GM21447 (cell line): ENCODE results near the gene SLC7A4.
"Not testable (repeated sequence)": the region's sequence is repeated elsewhere in the genome, so short reads cannot be mapped to it uniquely, and the experiment has no call there.

Experiments
- ATAC-seq: cut with Tn5 transposase; IDR thresholded peaks from one replicate; pipeline ENCODE4 v1.9.1; 2021; ENCODE audit not compliant: unreplicated experiment

Gene SLC7A4

DNA sequence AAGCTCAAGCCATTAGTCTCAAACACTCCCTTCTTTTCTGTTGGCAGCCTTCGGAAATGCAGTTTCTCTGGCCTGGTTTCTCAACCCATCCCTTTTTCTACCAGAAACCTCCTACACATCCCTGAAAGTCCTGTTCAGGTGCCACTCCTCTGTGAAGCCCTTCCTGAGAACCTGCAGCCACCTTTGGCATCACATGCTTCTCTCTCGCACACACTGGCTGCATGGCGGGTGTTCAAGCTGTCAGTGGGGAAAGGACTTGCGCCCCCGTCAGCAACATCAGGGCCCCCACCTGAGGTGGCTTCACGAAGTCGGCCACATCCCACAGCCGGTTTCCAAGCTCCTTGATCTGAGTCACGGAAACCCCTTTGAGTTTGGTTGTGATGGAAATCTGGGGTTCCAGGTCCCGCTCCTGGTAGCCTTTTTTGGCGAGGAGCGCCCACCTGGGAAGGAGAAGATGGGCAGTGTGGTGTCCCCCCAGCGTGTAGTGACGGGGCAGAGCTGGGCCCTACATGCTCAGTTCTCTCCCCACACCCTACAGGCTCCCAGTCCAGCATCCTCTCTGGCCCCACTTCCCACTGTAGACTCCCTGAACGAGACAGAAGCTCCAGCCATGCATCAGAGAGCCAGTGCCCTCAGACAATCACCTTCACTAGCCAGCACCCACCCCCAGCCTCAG, 11.6 kb upstream of the SLC7A4 start:
- ATAC-seq = no peak

DNA sequence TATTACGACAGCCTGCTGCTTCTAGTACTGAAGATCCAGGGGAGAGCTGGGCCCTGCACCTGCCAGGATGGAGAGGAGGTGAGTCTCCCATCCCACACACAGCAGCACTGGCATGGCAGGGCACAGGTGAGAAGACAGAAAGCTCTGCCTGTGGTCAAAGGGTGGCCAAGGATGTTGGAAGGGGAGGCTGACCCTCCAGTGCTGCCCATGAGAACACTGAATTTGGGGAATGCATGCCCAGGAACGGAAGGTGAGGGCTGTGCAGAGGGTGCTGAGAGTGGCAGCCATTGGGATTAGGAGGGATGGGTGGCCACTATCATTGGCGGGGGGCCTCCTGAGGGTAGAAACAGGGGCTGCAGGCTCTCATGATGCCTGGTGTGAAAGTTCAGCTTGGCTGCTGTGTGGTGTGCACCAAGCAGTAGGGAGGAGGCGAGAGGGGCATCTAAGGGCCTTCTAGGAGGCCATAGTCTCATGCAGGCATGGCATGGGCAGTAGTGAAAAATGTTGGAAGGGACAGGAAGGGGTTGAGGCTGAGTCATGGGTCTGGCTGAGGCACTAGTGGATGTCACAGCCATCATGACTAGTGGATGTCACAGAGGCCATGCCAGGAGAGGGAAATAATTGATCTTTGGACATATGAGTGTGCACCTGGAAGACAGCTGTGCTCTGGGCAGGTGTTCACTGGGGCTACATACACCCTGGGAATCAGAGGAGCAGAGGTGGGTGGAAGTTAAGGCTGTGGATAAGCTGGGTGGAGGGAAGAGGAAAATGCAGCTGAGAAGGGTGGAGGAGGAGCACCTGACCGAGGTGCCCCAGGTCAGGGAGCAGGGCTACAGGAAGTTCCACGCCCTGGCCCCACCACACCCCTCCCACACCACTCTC, 10.9 kb upstream of the SLC7A4 start:
- no peak for ATAC-seq

DNA sequence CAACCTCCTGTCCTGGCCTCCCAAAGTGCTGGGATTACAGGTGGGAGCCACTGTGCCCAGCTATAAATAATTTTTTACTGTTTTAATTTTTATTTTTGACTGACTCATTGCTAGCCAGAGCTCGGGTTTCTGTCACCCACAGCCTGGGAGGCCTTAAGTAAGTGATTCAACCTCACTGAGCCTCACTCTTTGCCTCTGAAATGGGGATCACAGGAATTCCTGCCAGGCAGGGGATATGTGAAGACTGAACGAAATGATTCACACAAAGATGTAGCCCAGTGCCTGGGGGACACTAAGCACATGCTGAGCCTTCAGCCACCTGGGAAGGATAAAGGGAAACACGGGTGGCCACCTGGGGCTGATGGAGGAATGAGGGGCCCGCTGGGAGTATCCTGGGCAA, 9.6 kb upstream of the SLC7A4 start:
- no peak for ATAC-seq

DNA sequence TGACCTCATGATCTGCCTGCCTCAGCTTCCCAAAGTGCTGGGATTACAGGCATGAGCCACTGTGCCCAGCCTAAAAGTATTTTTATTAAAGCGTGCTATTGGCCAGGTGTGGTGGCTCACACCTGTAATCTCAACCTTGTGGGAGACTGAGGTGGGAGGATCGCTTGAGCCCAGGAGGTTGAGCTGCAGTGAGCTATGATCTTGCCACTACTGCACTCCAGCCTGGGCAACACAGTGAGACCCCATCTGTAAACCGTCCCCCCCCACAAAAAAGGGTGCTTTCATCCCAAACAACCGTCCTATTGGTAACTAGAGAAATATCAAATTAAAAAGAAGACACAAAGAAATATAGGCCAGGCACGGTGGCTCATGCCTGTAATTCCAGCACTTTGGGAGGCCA, 6.8 kb upstream of the SLC7A4 start:
- not testable (repeated sequence) for ATAC-seq

DNA sequence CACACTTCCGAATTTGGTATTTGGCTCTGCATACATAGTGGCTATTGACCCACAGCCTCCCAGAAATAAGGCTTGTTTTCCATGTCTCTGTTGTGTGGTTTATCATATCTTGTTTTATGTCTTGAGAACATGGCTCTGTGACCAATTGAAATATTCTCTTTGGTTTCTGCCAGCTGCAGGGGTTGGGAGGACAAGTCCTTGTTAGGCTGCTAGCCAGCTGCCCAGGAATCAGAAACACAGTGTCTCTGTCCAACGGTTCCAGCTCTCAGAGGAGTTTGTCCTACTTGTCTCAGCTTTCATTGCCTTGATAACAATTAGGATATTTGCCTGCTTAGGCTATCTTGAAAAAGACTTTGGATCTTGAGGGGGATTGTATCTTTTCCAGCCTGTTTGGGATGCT, 6.0 kb upstream of the SLC7A4 start:
- no peak for ATAC-seq

DNA sequence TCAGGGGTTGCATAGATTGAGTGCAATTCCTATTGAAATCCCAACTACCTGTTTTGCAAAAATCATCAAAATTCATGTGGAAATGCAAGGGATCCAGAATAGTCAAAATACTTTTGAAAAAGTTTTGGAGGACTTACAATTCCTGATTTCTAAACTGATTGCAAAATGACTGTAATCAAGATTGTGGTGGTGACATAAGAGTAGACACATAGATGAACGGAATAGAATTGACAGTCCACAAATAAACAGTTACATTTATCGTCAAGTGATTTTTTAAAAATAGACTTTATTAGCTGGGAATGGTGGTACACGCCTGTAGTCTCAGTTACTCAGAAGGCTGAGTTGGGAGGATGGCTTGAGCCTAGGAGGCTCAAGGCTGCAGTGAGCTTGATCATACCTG, 2.6 kb upstream of the SLC7A4 start:
- no peak for ATAC-seq

DNA sequence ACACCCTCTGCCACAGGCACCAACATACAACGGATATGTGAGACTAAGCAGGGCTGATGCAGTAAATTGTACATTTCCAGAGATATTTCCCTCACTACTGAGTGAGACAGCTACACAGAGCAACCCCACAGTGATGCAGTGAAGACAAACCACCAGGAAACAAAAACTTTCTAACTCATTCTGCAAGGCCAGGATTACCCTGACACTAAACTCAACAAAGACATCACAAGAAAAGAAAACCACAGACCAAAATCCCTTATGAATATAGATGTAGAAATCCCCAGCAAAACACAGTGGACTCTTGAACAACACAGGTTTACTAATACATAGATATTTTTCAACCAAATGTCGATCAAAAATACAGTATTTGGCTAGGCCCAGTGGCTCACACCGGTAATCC, 1.5 kb upstream of the SLC7A4 start:
- no peak for ATAC-seq

DNA sequence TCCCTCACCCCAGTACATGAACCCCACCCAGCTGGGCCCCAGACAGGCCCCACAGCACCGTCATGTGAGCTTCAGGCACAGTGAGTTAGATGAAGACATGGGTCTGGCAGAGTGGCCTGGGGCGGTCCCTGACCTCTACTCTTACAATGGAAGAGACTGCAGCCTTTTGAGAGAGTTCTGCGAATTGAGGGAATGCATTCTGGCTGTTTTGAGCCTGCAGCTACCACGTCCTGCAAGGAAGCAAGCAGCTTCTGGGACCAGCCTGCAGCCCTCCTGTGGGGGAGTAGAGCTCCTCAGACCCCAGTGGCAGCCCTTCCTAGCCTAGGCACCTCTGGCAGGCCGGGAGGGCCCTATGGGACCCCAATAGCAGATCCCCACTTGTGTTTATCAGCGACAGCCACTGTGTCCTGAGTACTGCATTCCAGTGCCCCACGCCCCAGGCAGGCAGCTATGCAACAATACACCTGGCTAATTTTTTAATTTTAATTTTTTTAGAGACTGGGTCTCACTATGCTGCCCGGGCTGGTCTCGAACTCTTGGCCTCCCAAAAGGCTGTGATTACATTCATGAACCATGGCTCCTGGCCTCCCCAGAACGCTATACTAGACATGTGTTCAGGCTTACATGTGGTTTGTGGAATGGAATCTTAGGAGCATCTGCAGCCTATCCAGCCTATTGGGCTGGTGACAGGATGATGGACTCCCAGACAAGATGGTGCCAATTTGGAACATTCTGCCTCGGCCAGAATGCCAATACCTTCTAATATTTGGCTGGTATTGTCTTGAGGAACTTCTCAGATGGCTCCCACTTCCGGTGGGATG, 717 bp upstream of the SLC7A4 start:
- no peak for ATAC-seq

DNA sequence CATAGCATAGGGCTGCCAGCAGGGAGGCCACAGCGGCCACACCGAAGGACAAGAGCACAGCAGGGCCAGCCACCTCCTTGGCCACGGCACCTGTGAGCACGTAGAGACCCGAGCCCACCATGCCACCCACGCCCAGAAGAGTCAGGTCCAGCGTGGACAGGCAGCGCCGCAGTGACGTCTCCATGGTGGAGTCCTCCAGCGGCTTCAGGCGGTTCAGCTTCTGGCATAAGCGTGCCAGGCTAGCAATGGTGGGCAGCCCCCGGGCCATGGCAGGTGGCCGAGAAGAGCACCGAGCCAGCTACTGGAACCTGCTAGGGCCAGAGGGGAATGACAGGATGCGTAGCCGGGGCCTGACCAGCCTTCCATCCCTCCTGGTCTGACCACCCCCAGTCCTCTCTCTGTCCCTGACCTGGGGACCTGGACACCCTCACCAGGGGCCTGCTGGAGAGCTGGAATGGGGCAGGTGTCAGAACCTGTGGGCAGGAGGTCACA, 770 bp downstream of the SLC7A4 start:
- no peak for ATAC-seq

DNA sequence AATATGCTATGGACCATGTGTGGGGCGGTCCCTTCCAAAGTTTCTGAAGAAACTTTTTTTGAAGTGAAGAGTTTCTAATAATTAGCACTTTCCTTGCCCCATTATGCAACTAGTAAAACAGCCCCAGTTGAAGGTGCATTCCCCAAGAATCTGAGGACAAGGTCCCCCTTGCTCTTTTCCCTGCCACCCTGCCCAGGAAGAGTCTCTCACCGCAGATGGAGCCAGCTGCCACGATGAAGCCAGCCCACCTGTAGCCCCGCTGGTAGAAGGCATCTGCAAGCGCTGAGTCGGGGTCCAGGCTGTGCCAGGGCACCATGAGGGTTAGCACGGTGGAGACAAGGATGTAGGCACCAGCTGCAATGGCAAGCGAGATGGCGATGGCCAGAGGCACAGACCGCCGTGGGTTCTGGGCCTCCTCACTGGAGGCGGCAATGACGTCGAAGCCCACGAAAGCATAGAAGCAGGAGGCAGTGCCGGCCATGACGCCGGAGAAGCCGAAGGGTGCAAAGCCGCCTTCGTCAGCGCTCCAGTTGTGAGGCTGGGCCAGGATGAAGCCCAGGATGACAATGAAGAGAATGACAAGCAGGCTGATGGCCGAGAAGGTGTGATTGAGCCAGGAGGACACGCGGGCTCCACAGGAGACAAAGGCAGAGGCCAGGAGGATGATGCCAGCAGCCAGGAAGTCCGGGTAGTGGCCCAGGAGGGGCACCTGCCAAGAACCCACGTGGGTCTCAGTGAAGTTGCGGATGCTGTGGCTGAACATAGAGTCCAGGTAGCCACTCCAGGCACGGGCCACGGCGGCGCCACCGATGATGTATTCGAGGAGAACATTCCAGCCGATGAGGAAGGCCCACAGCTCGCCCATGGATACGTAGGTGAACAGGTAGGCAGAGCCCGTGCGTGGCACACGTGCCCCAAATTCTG, 1.5 kb downstream of the SLC7A4 start:
- no peak for ATAC-seq

DNA sequence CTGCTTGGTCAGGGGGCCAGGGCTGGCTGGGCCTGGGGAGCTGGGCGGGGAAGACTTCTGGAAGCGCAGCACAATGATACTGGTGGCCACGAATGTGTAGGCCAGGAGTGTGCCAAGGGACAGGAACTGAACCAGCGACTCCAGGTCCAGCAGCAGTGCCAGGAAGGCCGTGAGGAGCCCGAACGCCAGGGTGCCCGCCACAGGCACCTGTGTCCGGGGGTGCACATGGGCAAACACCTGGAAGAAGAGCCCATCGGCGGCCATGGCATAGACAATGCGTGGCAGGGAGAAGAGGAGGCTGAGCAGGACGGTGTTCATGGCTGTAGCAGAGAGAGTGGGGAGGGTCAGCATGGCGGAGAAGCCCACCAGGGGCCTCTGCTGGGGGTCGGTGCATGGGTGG, 2.3 kb downstream of the SLC7A4 start:
- no peak for ATAC-seq

DNA sequence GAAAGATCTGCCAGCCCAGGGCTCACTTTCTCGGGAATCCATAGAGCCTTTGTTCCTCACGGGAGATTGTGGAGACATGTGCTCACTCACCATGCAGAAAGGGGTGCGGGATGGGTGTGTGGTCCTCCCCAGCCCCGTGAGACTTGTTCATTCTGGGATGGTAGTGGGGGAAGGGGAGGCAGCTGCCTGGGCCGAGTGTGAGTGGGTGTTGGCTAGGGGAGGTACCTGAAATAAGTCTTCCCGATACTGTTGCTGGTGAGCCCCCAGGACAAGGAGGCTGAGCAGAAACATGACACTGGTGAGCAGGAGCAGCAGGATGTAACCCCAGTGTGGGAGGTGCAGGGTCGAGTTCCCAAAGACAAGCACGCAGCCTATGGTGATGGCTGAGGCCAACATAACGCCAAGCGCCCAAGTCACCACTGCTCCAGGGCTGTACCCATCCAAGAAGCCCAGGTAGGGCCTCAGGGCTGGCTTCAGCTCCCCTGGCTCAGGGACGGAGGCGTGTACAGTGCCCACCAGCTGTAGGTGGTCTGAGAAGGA, 2.8 kb downstream of the SLC7A4 start:
- no peak for ATAC-seq

DNA sequence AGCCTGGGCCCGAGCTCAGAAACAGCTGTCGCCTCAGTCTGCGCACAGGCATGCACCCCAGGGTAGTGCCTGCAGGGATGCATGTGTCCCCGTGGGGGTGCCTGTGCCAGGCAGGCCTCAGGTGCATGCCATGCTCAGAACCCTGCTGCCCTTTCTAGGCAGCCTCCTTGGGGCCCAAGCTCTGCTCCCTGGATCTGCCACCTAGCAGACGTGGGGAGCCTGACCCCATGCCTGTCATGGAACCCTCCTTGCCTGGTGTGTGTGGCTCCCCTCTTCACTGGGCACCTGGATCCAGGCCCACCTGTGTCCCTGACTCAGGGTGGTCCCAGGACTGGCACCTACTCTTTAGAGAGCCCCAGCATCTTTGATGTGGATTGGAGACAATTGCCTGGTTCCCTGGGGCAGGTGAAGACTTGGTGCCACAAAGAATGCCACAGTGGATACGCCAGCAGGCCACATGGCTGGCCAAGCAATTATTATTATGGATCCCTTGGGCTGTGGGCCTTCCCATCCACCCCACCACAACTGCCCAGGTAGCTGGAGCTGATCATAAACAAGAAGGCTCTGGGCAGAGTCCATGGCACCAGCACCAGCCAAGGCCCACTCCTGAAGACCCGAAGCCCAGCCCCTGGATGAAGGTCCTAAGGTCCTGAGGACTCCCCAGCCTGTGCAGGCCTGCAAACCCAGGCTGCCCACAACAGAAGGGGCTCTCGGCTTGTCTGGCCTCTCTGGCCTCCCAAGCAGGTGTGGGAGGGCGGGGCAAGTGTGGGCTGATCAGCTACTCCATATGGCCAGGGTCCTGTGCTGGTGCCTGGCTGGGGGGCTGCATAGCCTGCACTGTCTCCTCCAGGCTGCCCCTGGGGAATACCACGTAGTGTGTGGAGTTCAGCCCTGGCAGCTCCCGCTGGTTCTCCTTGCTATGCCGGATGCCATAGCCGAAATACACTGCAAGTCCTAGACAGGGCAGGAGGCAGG, 3.8 kb downstream of the SLC7A4 start:
- no peak for ATAC-seq

DNA sequence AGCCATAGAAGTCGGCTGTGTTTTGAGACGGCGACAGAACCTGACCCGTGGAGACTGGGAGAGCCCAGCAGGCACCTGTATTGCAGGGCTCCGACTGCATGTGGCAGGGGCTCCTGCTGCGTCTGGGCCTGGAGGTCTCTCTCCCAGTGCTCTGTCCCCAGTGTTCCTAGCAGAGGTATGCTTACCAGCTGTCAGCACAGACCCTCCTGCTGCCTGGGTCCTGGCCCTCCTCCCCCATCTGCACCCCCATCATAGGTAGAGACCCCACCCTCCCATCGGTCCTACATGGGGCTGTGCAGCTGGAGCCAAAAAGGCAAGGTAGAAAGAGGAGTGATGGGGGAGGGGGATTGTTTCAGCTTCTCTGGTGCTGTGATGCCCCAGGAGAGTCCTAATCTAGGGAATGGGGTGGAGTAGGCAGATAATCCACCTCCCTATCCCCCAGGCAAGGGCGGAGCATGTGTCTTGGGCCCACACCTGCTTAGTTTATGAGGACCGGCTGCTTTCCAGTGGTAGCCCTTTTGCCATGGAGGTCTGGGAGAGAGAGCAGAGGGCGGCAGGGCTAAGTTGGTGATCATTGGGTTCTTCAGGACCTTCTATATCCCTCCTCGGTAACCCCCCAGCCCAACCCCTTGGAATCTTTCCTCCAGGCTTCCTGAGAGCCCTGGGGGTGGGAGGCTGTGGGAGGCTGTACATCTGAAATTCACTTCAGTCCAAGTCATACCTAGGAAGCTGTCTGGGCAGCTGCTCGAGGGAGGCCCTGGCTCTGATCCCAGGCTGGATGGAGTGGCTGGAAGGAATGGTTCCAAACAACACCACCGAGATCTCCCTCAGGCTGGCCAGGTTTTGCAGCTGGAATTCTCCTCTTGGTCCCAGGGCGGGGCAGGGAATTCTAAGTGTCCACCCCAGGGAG, 5.3 kb downstream of the SLC7A4 start:
- no peak for ATAC-seq

DNA sequence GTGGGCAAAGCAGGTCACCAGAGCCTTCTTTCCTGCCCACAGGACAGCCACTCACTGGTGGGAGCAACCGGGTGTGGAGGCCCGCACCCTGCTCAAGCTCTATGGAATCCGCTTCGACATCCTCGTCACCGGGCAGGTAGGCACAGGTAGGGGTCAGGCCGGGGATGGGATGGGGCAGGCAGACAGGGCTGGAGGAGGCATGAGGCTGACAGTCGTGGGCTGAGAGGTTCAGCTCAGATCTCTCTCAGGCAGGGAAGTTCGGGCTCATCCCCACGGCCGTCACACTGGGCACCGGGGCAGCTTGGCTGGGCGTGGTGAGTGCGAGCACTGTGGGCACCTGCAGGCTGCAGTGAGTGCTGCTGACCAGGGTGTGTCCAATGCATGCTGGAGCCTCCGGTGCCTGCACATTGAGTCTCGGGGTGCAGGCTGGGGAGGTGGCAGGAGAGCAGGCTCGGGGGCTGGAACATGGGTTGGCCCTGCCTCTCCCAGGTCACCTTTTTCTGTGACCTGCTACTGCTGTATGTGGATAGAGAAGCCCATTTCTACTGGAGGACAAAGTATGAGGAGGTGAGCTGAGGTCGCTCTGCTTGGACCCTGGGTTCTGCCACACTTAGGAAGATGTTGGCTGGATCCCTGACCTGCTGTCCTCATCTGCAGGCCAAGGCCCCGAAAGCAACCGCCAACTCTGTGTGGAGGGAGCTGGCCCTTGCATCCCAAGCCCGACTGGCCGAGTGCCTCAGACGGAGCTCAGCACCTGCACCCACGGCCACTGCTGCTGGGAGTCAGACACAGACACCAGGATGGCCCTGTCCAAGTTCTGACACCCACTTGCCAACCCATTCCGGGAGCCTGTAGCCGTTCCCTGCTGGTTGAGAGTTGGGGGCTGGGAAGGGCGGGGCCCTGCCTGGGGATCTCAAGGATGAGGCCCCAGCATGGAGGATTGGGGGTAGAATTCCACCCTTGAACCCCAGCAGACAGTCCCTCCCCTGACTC, 6.3 kb downstream of the SLC7A4 start:
- no peak for ATAC-seq

DNA sequence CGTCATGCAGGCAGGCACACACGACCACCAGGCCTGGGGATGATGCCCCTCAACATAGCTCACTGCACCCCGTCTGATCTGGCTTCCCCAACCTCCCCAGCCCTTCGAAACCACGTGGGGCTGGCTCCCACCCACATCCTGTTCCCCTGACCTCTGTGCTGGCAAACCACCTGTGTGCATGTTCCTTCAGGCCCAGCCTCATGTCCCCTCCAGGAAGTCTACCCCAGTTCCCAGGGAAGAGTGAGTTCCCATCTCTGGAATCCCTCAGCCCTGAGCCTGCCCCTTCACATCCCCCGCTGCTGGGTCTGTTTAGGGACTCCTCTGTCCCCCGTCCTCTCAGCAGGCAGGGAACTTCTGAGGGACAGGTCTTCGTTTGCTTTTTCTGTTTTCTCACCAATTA, 7.1 kb downstream of the SLC7A4 start:
- ATAC-seq = no peak
